Measurements from ENCODE around the gene METTL9. TPM values are rescaled to one million over a fixed set of nuclear protein-coding genes. Genes with fewer than 3 reads are reported as not detected.

METTL9 gene
- total and polyA plus RNA-seq, 9 of the 15 experiments (the other 6 are each of a cell fraction or from before 2014, with no cell fraction given), result 12.2 to 107 (median 79.1) TPM

DNA sequence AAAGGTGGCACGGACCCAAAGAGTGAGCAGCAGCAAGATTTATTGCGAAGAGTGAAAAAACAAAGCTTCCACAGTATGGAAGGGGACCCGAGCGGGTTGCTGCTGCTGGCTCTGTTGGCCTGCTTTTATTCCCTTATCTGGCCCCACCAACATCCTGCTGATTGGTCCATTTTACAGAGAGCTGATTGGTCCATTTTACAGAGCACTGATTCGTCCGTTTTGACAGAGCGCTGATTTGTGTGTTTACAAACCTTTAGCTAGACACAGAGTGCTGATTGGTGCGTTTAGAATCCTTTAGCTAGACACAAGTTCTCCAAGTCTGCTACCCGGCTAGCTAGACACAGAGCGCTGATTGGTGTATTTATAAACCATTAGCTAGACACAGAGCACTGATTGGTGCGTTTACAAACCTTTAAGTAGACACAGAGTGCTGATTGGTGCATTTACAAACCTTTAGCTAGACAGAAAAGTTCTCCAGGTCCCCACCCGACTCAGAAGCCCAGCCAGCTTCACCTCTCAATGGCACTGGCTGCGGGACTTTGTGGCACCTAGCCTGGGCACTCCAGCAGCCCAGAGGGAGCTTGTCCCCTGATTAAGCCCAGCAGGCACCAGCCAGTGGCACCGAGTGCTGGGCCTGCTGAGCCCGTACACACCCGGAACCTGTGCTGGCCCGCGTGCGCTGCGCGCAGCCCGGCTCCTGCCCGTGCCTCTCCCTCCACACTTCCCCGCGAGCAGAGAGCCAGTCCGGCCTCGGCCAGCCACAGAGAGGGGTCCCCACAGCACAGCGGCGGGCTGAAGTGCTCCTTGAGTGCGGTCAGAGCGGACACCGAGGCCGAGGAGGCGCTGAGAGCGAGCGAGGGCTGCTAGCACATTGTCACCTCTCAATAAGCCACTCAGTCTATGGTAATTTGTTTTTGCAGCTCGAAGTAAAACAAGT is 37.9 kb downstream of the METTL9 start:
- Histone ChIP-seq H3K9me1 (ENCODE audit: control insufficient read depth, insufficient read depth, low read length) (no peaks in the 10 kb centered on the region), H3K27ac (ENCODE audit: extremely low read depth, low read depth, low read length) (no peak overlapping the region), H3K4me3 (no peak overlapping the region), H3K9me3 (replicated peaks; ENCODE audit: control insufficient read depth, insufficient read depth, low read depth, low read length) (no peaks in the 10 kb centered on the region), H3K36me3 (ENCODE audit: control insufficient read depth, insufficient read depth, low read length) (0 out of 3 replicates have a peak, but pooled peaks cover 3% of the 10 kb centered on the region), H3K9ac (ENCODE audit: insufficient read depth in 1 of 2, low read depth in 2 of 2, low read length in 2 of 2) (no peak overlapping the region), H4K20me1 (replicated peaks; ENCODE audit: control insufficient read depth, insufficient read depth, low read length) (0 out of 2 replicates have a peak, but pooled peaks cover 3% of the 10 kb centered on the region), H3K4me2 (ENCODE audit: insufficient read depth, low read length) (no peak overlapping the region), H3K27me3 (ENCODE audit: control insufficient read depth in 2 of 2, insufficient read depth in 2 of 2, low read length in 2 of 2) (no peaks in the 10 kb centered on the region), H3K4me1 (replicated peaks in 1 of 2; ENCODE audit: control insufficient read depth in 2 of 2, insufficient read depth in 2 of 2, low read length in 2 of 2) (no peaks in the 10 kb centered on the region; a peak in 1 of 5 replicates), H3K79me2 (ENCODE audit: control insufficient read depth, insufficient read depth, low read length) (no peaks in the 10 kb centered on the region), H2AFZ (ENCODE audit: low read depth, low read length) (no peak overlapping the region)
- ChIA-PET CTCF (ENCODE audit: low intra/inter-chr PET ratio) (no interaction called here), POLR2A (interaction anchor here (0.9 to 1.6 kb wide), 3 partner anchors 8 to 70 kb away, joined by 3 to 6 read pairs (median 4); no protein-coding TSS in a partner anchor)
- no peak for DNase-seq (ENCODE audit: extremely low read depth in 1 of 4, low spot score in 3 of 4)
- intact Hi-C loops (cut with micrococcal nuclease), result no loop called here
- WGBS (ENCODE audit: insufficient coverage, low coverage, missing lambda C conversion rate), result 88% methylated on average over 36 of the region's 37 CpGs
- no peak for FAIRE-seq
- in situ Hi-C loops (cut with MboI), result no loop called here
- no peak for ATAC-seq
- no TSS peak for BruUV-seq (replicated peaks)
- TF ChIP-seq KDM1A (IDR thresholded peaks at IDR 0.05) (peak; percentile 40 to 52; a peak in 3 of 4 replicates), ZNF431 (CRISPR knock-in tag; IDR thresholded peaks at IDR 0.05) (no peak), POLR2G (IDR thresholded peaks at IDR 0.05; ENCODE audit: low read depth, low read length) (peak; percentile 56), NFYB (IDR thresholded peaks at IDR 0.05; ENCODE audit: extremely low read depth, insufficient read length) (peak; percentile 56)

Measured in K562 (cell line).